Mucosa of descending colon (tissue), 3 donors: ENCODE measurements around the gene POLL. TPM values are rescaled to one million over a fixed set of nuclear protein-coding genes. Genes with fewer than 3 reads are reported as not detected.

Source experiments
- ATAC-seq: fragments of 200-7000 bp; cut with Tn5 transposase; one replicate; pipeline ENCODE4 v1.9.1; 2020; ENCODE audit warnings: mild to moderate bottlenecking, moderate library complexity
- DNase-seq, 3 donors: peaks; one replicate each; pipeline ENCODE4 v3.0.0-alpha.2; 2020
- H3K36me3 ChIP-seq: fragments of 200-600 bp; one replicate; pipeline ENCODE4 v1.8.0; 2021; ENCODE audit warnings: low read depth, mild to moderate bottlenecking
- H3K4me1 ChIP-seq: fragments of 200-600 bp; one replicate; pipeline ENCODE4 v1.8.0; 2021; ENCODE audit warnings: low read depth, mild to moderate bottlenecking
- H3K4me3 ChIP-seq: fragments of 200-600 bp; one replicate; pipeline ENCODE4 v1.8.0; 2021; ENCODE audit warnings: mild to moderate bottlenecking
- H3K9me3 ChIP-seq: fragments of 200-600 bp; one replicate; pipeline ENCODE4 v1.8.0; 2021; ENCODE audit warnings: mild to moderate bottlenecking
- intact Hi-C, 2 donors: fragments of 100-400 bp; cut with DNase I in 1 of 2; cut with micrococcal nuclease in 1 of 2; formaldehyde crosslinking; loops; one replicate each; pipeline versions ENCODE4 v1.11.0 to v1.11.1; 2022; cut with DNase I, micrococcal nuclease
- total RNA-seq, 3 donors: library from RNA; stranded (reverse); fragmentation: NEBNext Ultra II Directional in 2 of 3; extraction: Animal tissue kit (Norgen Biotek cat#: 25700) in 2 of 3; gene quantifications; one replicate each; pipeline versions ENCODE4 v1.2.1 to v1.2.4, GENCODE V29; 2021 to 2023
- TF ChIP-seq, protein P1 (sequence below): fragments of 200-600 bp; IDR thresholded peaks from one replicate; pipeline ENCODE4 v1.8.0; 2022; ENCODE audit warnings: antibody characterized with exemption, mild to moderate bottlenecking
- donor health status: DM: no; HTN: no; CAD: no; lungs with moderate emphysema.
- donor health status: DM: no; HTN: no; CAD: no.
- donor health status: DM: no; HTN: yes; CAD: no.

POLL gene
- total RNA-seq, 3 donors from 2014 or later: 27.2 to 36.1 (median 32.1) TPM

DNA sequence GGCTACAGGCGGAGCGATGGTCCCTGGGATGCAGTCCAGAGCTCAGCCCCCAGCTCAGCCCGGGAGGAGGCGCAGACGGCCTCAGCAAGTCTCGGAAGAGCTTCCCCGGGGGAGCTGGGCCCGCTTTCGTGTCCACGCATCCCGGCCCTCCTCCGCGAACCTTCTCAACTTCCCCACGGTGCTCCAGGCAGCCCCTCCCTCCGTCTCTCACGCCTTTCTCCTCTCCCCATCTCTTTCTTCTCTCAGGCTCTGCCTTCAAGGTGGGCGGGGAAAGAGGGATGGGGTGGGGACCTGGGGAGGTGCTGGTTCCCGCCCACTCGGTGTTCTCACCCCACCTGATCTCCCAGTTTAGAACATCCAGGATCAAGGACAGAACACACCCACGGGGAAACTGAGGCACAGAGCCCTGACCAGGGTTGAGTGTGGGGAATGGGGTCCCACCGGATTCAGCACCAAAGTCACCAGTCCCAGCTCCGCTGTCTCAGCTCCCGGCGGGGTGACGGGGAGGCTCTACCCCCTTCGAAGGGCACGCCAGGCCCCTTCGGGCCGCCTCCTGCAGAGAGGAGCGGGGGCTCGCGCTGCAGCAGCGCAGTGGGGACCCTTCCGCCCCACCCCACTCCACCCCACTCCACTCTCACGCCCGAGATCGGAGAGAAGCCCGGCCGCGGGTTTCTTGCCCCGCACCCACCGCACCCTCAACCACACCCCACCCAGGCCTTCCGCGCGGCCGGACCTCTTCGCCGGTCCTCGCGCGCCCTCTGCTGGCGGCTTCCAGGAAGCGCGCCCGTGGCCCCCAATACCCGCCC, 18.2 kb downstream of the POLL start:
- H3K4me1 ChIP-seq: peaks cover 7% of the 10 kb centered on the region
- TF ChIP-seq, protein P1, sequence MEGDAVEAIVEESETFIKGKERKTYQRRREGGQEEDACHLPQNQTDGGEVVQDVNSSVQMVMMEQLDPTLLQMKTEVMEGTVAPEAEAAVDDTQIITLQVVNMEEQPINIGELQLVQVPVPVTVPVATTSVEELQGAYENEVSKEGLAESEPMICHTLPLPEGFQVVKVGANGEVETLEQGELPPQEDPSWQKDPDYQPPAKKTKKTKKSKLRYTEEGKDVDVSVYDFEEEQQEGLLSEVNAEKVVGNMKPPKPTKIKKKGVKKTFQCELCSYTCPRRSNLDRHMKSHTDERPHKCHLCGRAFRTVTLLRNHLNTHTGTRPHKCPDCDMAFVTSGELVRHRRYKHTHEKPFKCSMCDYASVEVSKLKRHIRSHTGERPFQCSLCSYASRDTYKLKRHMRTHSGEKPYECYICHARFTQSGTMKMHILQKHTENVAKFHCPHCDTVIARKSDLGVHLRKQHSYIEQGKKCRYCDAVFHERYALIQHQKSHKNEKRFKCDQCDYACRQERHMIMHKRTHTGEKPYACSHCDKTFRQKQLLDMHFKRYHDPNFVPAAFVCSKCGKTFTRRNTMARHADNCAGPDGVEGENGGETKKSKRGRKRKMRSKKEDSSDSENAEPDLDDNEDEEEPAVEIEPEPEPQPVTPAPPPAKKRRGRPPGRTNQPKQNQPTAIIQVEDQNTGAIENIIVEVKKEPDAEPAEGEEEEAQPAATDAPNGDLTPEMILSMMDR: peak; percentile 92
- peaks cover 6% of the 10 kb centered on the region for H3K9me3 ChIP-seq
- H3K4me3 ChIP-seq: peak overlapping the region; percentile 7
- intact Hi-C loops: loop anchor here (5.0 to 10.0 kb wide), 2 partner anchors 295 to 358 kb away; no protein-coding TSS in a partner anchor
- ATAC-seq: peak; percentile 95
- no peaks in the 10 kb centered on the region for H3K36me3 ChIP-seq
- DNase-seq: peak; percentile 85 to 89 (median 87)

DNA sequence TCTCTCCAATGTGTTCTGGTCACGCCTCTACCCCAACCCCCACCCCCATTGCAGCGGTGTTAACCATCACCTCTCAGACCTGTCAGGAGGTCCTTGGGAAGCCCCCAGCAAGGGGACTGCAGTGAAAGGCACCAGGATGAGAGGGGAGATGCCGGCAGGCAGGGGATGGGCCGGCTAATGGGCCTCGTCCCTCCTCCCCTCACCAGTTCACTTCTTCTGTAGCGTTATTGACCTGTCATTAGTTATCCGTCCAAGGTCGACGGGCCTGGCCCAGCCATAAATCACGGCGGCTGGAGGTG, 18.8 kb downstream of the POLL start:
- intact Hi-C loops: loop anchor here in 1 of 2 donors (10.0 kb wide), 1 partner anchor 294 kb away; no protein-coding TSS in a partner anchor
- no peak for DNase-seq
- TF ChIP-seq, protein P1: no peak
- Histone ChIP-seq H3K4me3 (no peak overlapping the region), H3K36me3 (no peaks in the 10 kb centered on the region), H3K4me1 (peaks cover 7% of the 10 kb centered on the region), H3K9me3 (peaks cover 6% of the 10 kb centered on the region)
- ATAC-seq: no peak

DNA sequence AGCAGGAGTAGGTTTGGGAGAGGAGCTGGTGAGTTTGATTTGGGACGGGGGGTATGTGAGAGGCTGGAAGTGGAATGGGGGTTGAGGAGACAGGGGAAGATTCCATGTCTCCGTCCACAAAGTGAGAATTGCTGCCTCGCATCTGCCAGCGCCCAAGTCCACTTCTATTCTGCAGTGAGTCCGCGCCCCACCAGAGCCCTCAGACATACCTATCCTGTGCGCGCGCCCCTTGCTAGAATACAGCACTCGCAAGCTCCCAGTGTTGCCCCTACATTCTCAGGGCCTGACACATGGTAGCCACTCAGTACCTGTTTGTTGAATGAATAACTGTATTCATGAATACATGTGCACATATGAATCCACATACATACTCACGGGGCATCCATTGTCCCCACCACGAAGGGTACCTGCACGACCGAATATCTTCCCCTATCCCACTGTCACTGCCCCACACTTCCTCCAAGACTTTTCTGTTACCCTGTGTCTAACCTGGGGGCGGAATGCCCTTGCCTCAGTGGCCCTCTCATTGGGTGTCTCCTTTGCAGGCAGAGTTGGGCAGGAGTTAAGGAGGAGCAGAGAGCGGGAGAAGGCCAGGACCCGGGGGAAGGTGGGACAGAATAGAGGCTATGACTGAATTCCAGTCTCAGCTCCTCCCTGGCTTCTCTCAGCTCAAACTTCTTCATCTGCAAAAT, 19.9 kb downstream of the POLL start:
- ATAC-seq (no peak), DNase-seq (no peak)
- Histone ChIP-seq H3K4me1 (peaks cover 7% of the 10 kb centered on the region), H3K4me3 (no peak overlapping the region), H3K9me3 (peaks cover 6% of the 10 kb centered on the region), H3K36me3 (no peaks in the 10 kb centered on the region)
- TF ChIP-seq, protein P1: no peak
- intact Hi-C loops: loop anchor here in 1 of 2 donors (10.0 kb wide), 1 partner anchor 293 kb away; no protein-coding TSS in a partner anchor

- no peaks in the 10 kb centered on the region for H3K9me3 ChIP-seq
- peaks cover 7% of the 10 kb centered on the region for H3K4me1 ChIP-seq
- intact Hi-C loops: loop anchor here in 1 of 2 donors (10.0 kb wide), 1 partner anchor 293 kb away; no protein-coding TSS in a partner anchor
- TF ChIP-seq, protein P1: no peak
- DNase-seq (no peak), ATAC-seq (no peak)
- H3K4me3 ChIP-seq: no peak overlapping the region
- no peaks in the 10 kb centered on the region for H3K36me3 ChIP-seq
Observed at GRCh38 chr10:101567165-101568006, 20.7 kb downstream of the POLL start.
